Neural cell (in vitro differentiated cells): ENCODE results near the gene SMIM7. TPM values are rescaled to one million over a fixed set of nuclear protein-coding genes. Genes with fewer than 3 reads are reported as not detected.

Experiments used
- H2AFZ ChIP-seq: fragments of 200-600, 300-800 bp; sonication (generic), shearing (Covaris generic); 2 replicates; pipeline ENCODE4 v1.6.0; 2014; ENCODE audit warnings: low read depth, mild to moderate bottlenecking, antibody characterized with exemption, low read length, moderate library complexity
- H3F3A ChIP-seq: fragments of 200-600 bp; shearing (Covaris generic); 2 replicates; pipeline ENCODE4 v1.6.1; 2016; ENCODE audit warnings: mild to moderate bottlenecking, moderate library complexity, mixed read lengths, antibody characterized with exemption, low read length; ENCODE audit not compliant: insufficient read depth, poor library complexity, severe bottlenecking
- H3K27ac ChIP-seq: fragments of 200-600, 300-800 bp; sonication (generic), shearing (Covaris generic); 2 replicates; pipeline ENCODE4 v1.5.1; 2014; ENCODE audit warnings: mild to moderate bottlenecking, low read length, moderate library complexity
- H3K27me3 ChIP-seq: fragments of 300-800, 200-600 bp; sonication (generic), shearing (Covaris generic); 2 replicates; pipeline ENCODE4 v1.6.0; 2014; ENCODE audit warnings: mild to moderate bottlenecking, low read depth, low read length, moderate library complexity; ENCODE audit not compliant: insufficient read depth
- H3K36me3 ChIP-seq: fragments of 300-800, 200-600 bp; sonication (generic), shearing (Covaris generic); 2 replicates; pipeline ENCODE4 v1.5.1; 2014; ENCODE audit warnings: mild to moderate bottlenecking, antibody characterized with exemption, low read length, moderate library complexity; ENCODE audit not compliant: insufficient read depth
- H3K4me2 ChIP-seq: fragments of 300-800, 200-600 bp; sonication (generic), shearing (Covaris generic); 2 replicates; pipeline ENCODE4 v1.6.0; 2014; ENCODE audit warnings: mild to moderate bottlenecking, low read length
- H3K4me3 ChIP-seq: fragments of 300-800, 200-600 bp; sonication (generic), shearing (Covaris generic); 2 replicates; pipeline ENCODE4 v1.5.1; 2014; ENCODE audit warnings: mild to moderate bottlenecking, low read length, moderate library complexity
- H3K79me2 ChIP-seq: fragments of 200-600 bp; shearing (Covaris generic); replicated peaks from 2 replicates; pipeline ENCODE4 v1.6.0; 2014; ENCODE audit warnings: mild to moderate bottlenecking, low read length, moderate library complexity; ENCODE audit not compliant: insufficient read depth
- H3K9ac ChIP-seq: fragments of 300-800, 200-600 bp; sonication (generic), shearing (Covaris generic); 2 replicates; pipeline ENCODE4 v1.6.1; 2016; ENCODE audit warnings: mild to moderate bottlenecking, low read length, mixed read lengths
- H3K9me2 ChIP-seq: fragments of 200-600 bp; shearing (Covaris generic); 2 replicates; pipeline ENCODE4 v1.6.1; 2016; ENCODE audit warnings: mild to moderate bottlenecking, low read length, mixed read lengths; ENCODE audit not compliant: insufficient read depth
- H3K9me3 ChIP-seq: fragments of 200-600, 300-800 bp; sonication (generic), shearing (Covaris generic); 2 replicates; pipeline ENCODE4 v1.6.1; 2016; ENCODE audit warnings: mild to moderate bottlenecking, mixed run types, low read length, moderate library complexity, mixed read lengths
- H4K20me1 ChIP-seq: fragments of 200-600 bp; shearing (Covaris generic); 2 replicates; pipeline ENCODE4 v1.6.1; 2016; ENCODE audit warnings: mild to moderate bottlenecking, mixed run types; ENCODE audit not compliant: insufficient read depth
- CTCF ChIP-seq: fragments of 450-650 bp; IDR thresholded peaks from 2 replicates; pipeline ENCODE4 v1.5.1; 2014; ENCODE audit warnings: antibody characterized with exemption, mild to moderate bottlenecking, moderate library complexity; ENCODE audit not compliant: poor library complexity, severe bottlenecking
- EP300 ChIP-seq: fragments of 450-650 bp; conservative IDR thresholded peaks from 2 replicates; pipeline ENCODE4 v1.6.1; 2014; ENCODE audit warnings: antibody characterized with exemption, mild to moderate bottlenecking, moderate library complexity; ENCODE audit not compliant: poor library complexity, severe bottlenecking
- EZH2 ChIP-seq: fragments of 200-600, 300-800 bp; shearing (Covaris generic), sonication (generic); IDR thresholded peaks from 2 replicates; pipeline ENCODE4 v1.6.1; 2014; ENCODE audit warnings: antibody characterized with exemption, low read length, borderline replicate concordance, mild to moderate bottlenecking; ENCODE audit not compliant: insufficient read depth, poor library complexity, severe bottlenecking
- MXI1 ChIP-seq: fragments of 450-650 bp; conservative IDR thresholded peaks from 2 replicates; pipeline ENCODE4 v1.6.1; 2014; ENCODE audit warnings: antibody characterized with exemption, mild to moderate bottlenecking; ENCODE audit not compliant: poor library complexity, severe bottlenecking
- POLR2AphosphoS5 ChIP-seq: IDR thresholded peaks from 2 replicates; pipeline ENCODE4 v1.6.1; 2012
- RAD21 ChIP-seq: fragments of 450-650 bp; conservative IDR thresholded peaks from 2 replicates; pipeline ENCODE4 v1.6.1; 2014; ENCODE audit warnings: antibody characterized with exemption, mild to moderate bottlenecking, moderate library complexity
- REST ChIP-seq: IDR thresholded peaks from 2 replicates; pipeline ENCODE4 v1.6.1; 2012; ENCODE audit warnings: borderline replicate concordance
- SMC3 ChIP-seq: fragments of 450-650 bp; conservative IDR thresholded peaks from 2 replicates; pipeline ENCODE4 v1.6.1; 2014; ENCODE audit warnings: antibody characterized with exemption, mild to moderate bottlenecking, moderate library complexity; ENCODE audit not compliant: poor library complexity
- TAF1 ChIP-seq: IDR thresholded peaks from 2 replicates; pipeline ENCODE4 v1.6.1; 2012; ENCODE audit warnings: low read depth
- polyA plus RNA-seq: library from polyadenylated mRNA; depleted of rRNA; stranded (reverse); fragments of >200 nt; gene quantifications from 2 replicates; pipeline ENCODE4 v1.2.3, GENCODE V29; 2014

Gene SMIM7
- polyA plus RNA-seq, 1 donor from 2014 or later = 153 TPM

- H3K9me3 ChIP-seq = no peaks in the 10 kb centered on the region
- H2AFZ ChIP-seq = no peak overlapping the region
- H4K20me1 ChIP-seq = no peaks in the 10 kb centered on the region
- TF ChIP-seq TAF1 = no peak
- no peak for TF ChIP-seq SMC3
- TF ChIP-seq REST = no peak
- no peak for TF ChIP-seq RAD21
- no peak for TF ChIP-seq CTCF
- no peak for TF ChIP-seq POLR2AphosphoS5
- TF ChIP-seq MXI1 = no peak
- TF ChIP-seq EZH2 = no peak
- TF ChIP-seq EP300 = no peak
- peaks cover 19% of the 10 kb centered on the region for H3K79me2 ChIP-seq
- no peaks in the 10 kb centered on the region for H3K36me3 ChIP-seq
- H3F3A ChIP-seq = no peaks in the 10 kb centered on the region
- no peak overlapping the region for H3K9ac ChIP-seq
- H3K4me3 ChIP-seq = no peak overlapping the region
- H3K4me2 ChIP-seq = no peak overlapping the region
- no peak overlapping the region for H3K27ac ChIP-seq
- H3K27me3 ChIP-seq = peaks cover 12% of the 10 kb centered on the region
- no peaks in the 10 kb centered on the region for H3K9me2 ChIP-seq
Measured at GRCh38 chr19:16657384-16657783, 2.6 kb downstream of the SMIM7 start.

- Histone ChIP-seq H3K9ac (no peak overlapping the region), H3K9me3 (no peaks in the 10 kb centered on the region), H3K4me3 (no peak overlapping the region), H2AFZ (no peak overlapping the region), H3K9me2 (no peaks in the 10 kb centered on the region), H4K20me1 (no peaks in the 10 kb centered on the region), H3K4me2 (no peak overlapping the region), H3F3A (no peaks in the 10 kb centered on the region), H3K27me3 (peaks cover 3% of the 10 kb centered on the region), H3K27ac (no peak overlapping the region), H3K36me3 (no peaks in the 10 kb centered on the region), H3K79me2 (peaks cover 19% of the 10 kb centered on the region)
- TF ChIP-seq EZH2 = no peak
- no peak for TF ChIP-seq TAF1
- TF ChIP-seq CTCF = no peak
- TF ChIP-seq REST = no peak
- no peak for TF ChIP-seq POLR2AphosphoS5
- TF ChIP-seq EP300 = no peak
- TF ChIP-seq SMC3 = no peak
- TF ChIP-seq MXI1 = no peak
- TF ChIP-seq RAD21 = no peak
Measured at GRCh38 chr19:16655727-16656126, 4.2 kb downstream of the SMIM7 start.
